Trophoblast cell (in vitro differentiated cells and primary cell): Measurements from ENCODE around the gene C1orf122. TPM values are rescaled to one million over a fixed set of nuclear protein-coding genes. Genes with fewer than 3 reads are reported as not detected.

ENCODE experiments used
- DNase-seq, 2 donors: peaks; one replicate each; pipeline ENCODE4 v3.0.0-alpha.2; 2016
- H2AFZ ChIP-seq: 2 replicates; pipeline ENCODE4 v1.6.1; 2013; ENCODE audit warnings: low read length, moderate library complexity, mild to moderate bottlenecking; ENCODE audit not compliant: insufficient read depth, poor library complexity
- H2AK5ac ChIP-seq: 2 replicates; pipeline ENCODE4 v1.6.1; 2013; ENCODE audit warnings: mild to moderate bottlenecking, low read length
- H2BK120ac ChIP-seq: 2 replicates; pipeline ENCODE4 v1.6.1; 2013; ENCODE audit warnings: low read length, mild to moderate bottlenecking, moderate library complexity; ENCODE audit not compliant: insufficient read depth, poor library complexity
- H2BK12ac ChIP-seq: 2 replicates; pipeline ENCODE4 v1.6.1; 2013; ENCODE audit warnings: mild to moderate bottlenecking, low read length, moderate library complexity
- H2BK5ac ChIP-seq: 2 replicates; pipeline ENCODE4 v1.6.1; 2013; ENCODE audit warnings: low read length, low read depth, moderate library complexity, mild to moderate bottlenecking; ENCODE audit not compliant: poor library complexity
- H3K14ac ChIP-seq: 2 replicates; pipeline ENCODE4 v1.6.1; 2013; ENCODE audit warnings: mild to moderate bottlenecking, low read length
- H3K18ac ChIP-seq: 2 replicates; pipeline ENCODE4 v1.6.1; 2013; ENCODE audit warnings: mild to moderate bottlenecking, low read length
- H3K23ac ChIP-seq: 2 replicates; pipeline ENCODE4 v1.6.1; 2013; ENCODE audit warnings: low read length
- H3K27ac ChIP-seq: 2 replicates; pipeline ENCODE4 v1.5.1; 2013; ENCODE audit warnings: low read depth, mild to moderate bottlenecking, inconsistent platforms, low read length, moderate library complexity
- H3K27me3 ChIP-seq: 2 replicates; pipeline ENCODE4 v1.6.1; 2013; ENCODE audit warnings: inconsistent platforms, mild to moderate bottlenecking, low read length, moderate library complexity; ENCODE audit not compliant: insufficient read depth
- H3K36me3 ChIP-seq, 2 experiments: 1 replicate in 1 of 2; 2 replicates in 1 of 2; pipeline ENCODE4 v1.6.1; 2013; ENCODE audit warnings: low read length in 2 of 2, mild to moderate bottlenecking in 2 of 2, moderate library complexity in 1 of 2; ENCODE audit not compliant: insufficient read depth in 2 of 2, control insufficient read depth in 1 of 2
- H3K4ac ChIP-seq: 2 replicates; pipeline ENCODE4 v1.6.1; 2013; ENCODE audit warnings: low read depth, mild to moderate bottlenecking, low read length, moderate library complexity
- H3K4me1 ChIP-seq, 2 experiments: 1 replicate in 1 of 2; 2 replicates in 1 of 2; pipeline ENCODE4 v1.6.1; 2013; ENCODE audit warnings: low read length in 2 of 2, mild to moderate bottlenecking in 2 of 2, moderate library complexity in 1 of 2; ENCODE audit not compliant: insufficient read depth in 2 of 2, control insufficient read depth in 1 of 2
- H3K4me2 ChIP-seq: 2 replicates; pipeline ENCODE4 v1.6.1; 2013; ENCODE audit warnings: inconsistent platforms, mild to moderate bottlenecking, low read length, moderate library complexity
- H3K4me3 ChIP-seq: 2 replicates; pipeline ENCODE4 v1.5.1; 2013; ENCODE audit warnings: mild to moderate bottlenecking, low read depth, low read length, inconsistent platforms
- H3K79me1 ChIP-seq: one replicate; pipeline ENCODE4 v1.6.1; 2013; ENCODE audit warnings: low read length
- H3K79me2 ChIP-seq: 2 replicates; pipeline ENCODE4 v1.6.1; 2013; ENCODE audit warnings: low read length, mild to moderate bottlenecking; ENCODE audit not compliant: control insufficient read depth, insufficient read depth, poor library complexity
- H3K9ac ChIP-seq: 2 replicates; pipeline ENCODE4 v1.6.1; 2013; ENCODE audit warnings: mild to moderate bottlenecking, low read length
- H3K9me3 ChIP-seq: 2 replicates; pipeline ENCODE4 v1.6.1; 2013; ENCODE audit warnings: low read depth, mild to moderate bottlenecking, control low read depth, inconsistent platforms, low read length; ENCODE audit not compliant: insufficient read depth
- H4K12ac ChIP-seq: 2 replicates; pipeline ENCODE4 v1.6.1; 2013; ENCODE audit warnings: low read depth, mild to moderate bottlenecking, low read length, moderate library complexity
- H4K8ac ChIP-seq: 2 replicates; pipeline ENCODE4 v1.6.1; 2013; ENCODE audit warnings: low read depth, mild to moderate bottlenecking, low read length, moderate library complexity
- H4K91ac ChIP-seq: one replicate; pipeline ENCODE4 v1.6.1; 2013; ENCODE audit warnings: low read depth, mild to moderate bottlenecking, low read length, moderate library complexity
- whole genome bisulfite sequencing: extraction: QIAGEN DNeasy Blood & Tissue Kit; methylation state at CpG from one replicate; pipeline ENCODE4 v1.1.7; 2013; ENCODE audit warnings: missing lambda C conversion rate; ENCODE audit not compliant: insufficient read length, insufficient coverage; ENCODE audit errors: extremely low coverage; 5-methylcytosine and 5-hydroxymethylcytosine counted together
- polyA plus RNA-seq: library from polyadenylated mRNA; stranded (reverse); fragments of 200-250 nt; gene quantifications from 2 replicates; pipeline ENCODE4 v1.2.3, GENCODE V29; 2013

C1orf122 gene
- polyA plus RNA-seq: 56.6 and 58.3 TPM in 2 replicates

GRCh38 chr1:37807555-37808368 is at the start of gene C1orf122, which contains the start of gene YRDC:
C1orf122 (plus strand) TSS chr1:37807790; CDS start chr1:37808405, 615 bp downstream.
YRDC (minus strand) TSS chr1:37808208; CDS start chr1:37808180, 28 bp downstream.
- Histone ChIP-seq H4K91ac (peak within 1 kb of the TSS; percentile 65), H3K23ac (no peak within 1 kb of the TSS), H4K8ac (peak within 1 kb of the TSS; percentile 88), H3K27me3 (no peaks in the 10 kb centered on the region), H3K4me3 (peak within 1 kb of the TSS; percentile 100), H2AK5ac (peak within 1 kb of the TSS; percentile 87), H3K79me2 (peaks cover 12% of the 10 kb centered on the region), H3K18ac (peak within 1 kb of the TSS; percentile 83), H3K9ac (peak within 1 kb of the TSS; percentile 98), H3K79me1 (peaks cover 12% of the 10 kb centered on the region), H3K9me3 (no peaks in the 10 kb centered on the region), H3K4me2 (peak within 1 kb of the TSS; percentile 93), H3K27ac (peak within 1 kb of the TSS; percentile 86), H3K4me1 (peaks cover 8 to 10% of the 10 kb centered on the region in 2 experiments), H4K12ac (peak within 1 kb of the TSS; percentile 80), H3K4ac (peak within 1 kb of the TSS; percentile 71), H2BK5ac (peak within 1 kb of the TSS; percentile 47), H2BK120ac (peak within 1 kb of the TSS; percentile 67), H2BK12ac (no peak within 1 kb of the TSS), H3K36me3 (peaks cover 35 to 41% of the 10 kb centered on the region in 2 experiments), H3K14ac (peak within 1 kb of the TSS; percentile 88), H2AFZ (peak within 1 kb of the TSS; percentile 81)
- DNase-seq: peak; percentile 86 to 88
- WGBS: no CpG with 5 or more reads among the region's 95 CpGs

GRCh38 chr1:37759451-37759850 is 48.1 kb upstream of the C1orf122 start:
- Histone ChIP-seq H2AFZ (no peak overlapping the region), H3K27ac (no peak overlapping the region), H3K4me1 (no peaks in the 10 kb centered on the region), H3K36me3 (no peaks in the 10 kb centered on the region), H2BK120ac (no peak overlapping the region), H3K14ac (no peak overlapping the region), H2BK12ac (no peak overlapping the region), H3K4me2 (no peak overlapping the region), H3K18ac (no peak overlapping the region), H3K27me3 (peaks cover 21% of the 10 kb centered on the region), H4K12ac (no peak overlapping the region), H3K9ac (no peak overlapping the region), H3K9me3 (peaks cover 2% of the 10 kb centered on the region), H4K91ac (no peak overlapping the region), H2BK5ac (no peak overlapping the region), H3K23ac (no peak overlapping the region), H2AK5ac (no peak overlapping the region), H4K8ac (no peak overlapping the region), H3K4me3 (no peak overlapping the region), H3K79me2 (no peaks in the 10 kb centered on the region), H3K4ac (no peak overlapping the region), H3K79me1 (no peaks in the 10 kb centered on the region)
- no peak for DNase-seq
- WGBS: no CpG with 5 or more reads among the region's 2 CpGs

GRCh38 chr1:37761416-37762095 is 46.0 kb upstream of the C1orf122 start:
- Histone ChIP-seq H3K23ac (no peak overlapping the region), H3K27me3 (peaks cover 30% of the 10 kb centered on the region), H3K9me3 (peaks cover 11% of the 10 kb centered on the region), H3K27ac (no peak overlapping the region), H3K79me1 (no peaks in the 10 kb centered on the region), H2AFZ (no peak overlapping the region), H3K36me3 (no peaks in the 10 kb centered on the region), H3K79me2 (no peaks in the 10 kb centered on the region), H2BK12ac (no peak overlapping the region), H3K18ac (no peak overlapping the region), H3K4me3 (no peak overlapping the region), H3K4me1 (no peaks in the 10 kb centered on the region), H2BK5ac (no peak overlapping the region), H4K91ac (no peak overlapping the region), H4K12ac (no peak overlapping the region), H2BK120ac (no peak overlapping the region), H4K8ac (no peak overlapping the region), H3K9ac (no peak overlapping the region), H2AK5ac (no peak overlapping the region), H3K4me2 (no peak overlapping the region), H3K14ac (no peak overlapping the region), H3K4ac (no peak overlapping the region)
- DNase-seq: no peak
- WGBS: no CpG with 5 or more reads among the region's 68 CpGs

- Histone ChIP-seq H2AFZ (no peak overlapping the region), H3K79me1 (no peaks in the 10 kb centered on the region), H3K27ac (no peak overlapping the region), H3K14ac (no peak overlapping the region), H3K27me3 (peaks cover 31% of the 10 kb centered on the region), H3K4me3 (no peak overlapping the region), H3K79me2 (no peaks in the 10 kb centered on the region), H2BK12ac (no peak overlapping the region), H2BK5ac (no peak overlapping the region), H3K9me3 (peaks cover 12% of the 10 kb centered on the region), H3K36me3 (no peaks in the 10 kb centered on the region), H3K23ac (no peak overlapping the region), H3K18ac (no peak overlapping the region), H3K9ac (no peak overlapping the region), H2AK5ac (no peak overlapping the region), H3K4me2 (no peak overlapping the region), H4K12ac (no peak overlapping the region), H4K8ac (no peak overlapping the region), H3K4me1 (no peaks in the 10 kb centered on the region), H4K91ac (no peak overlapping the region), H3K4ac (no peak overlapping the region), H2BK120ac (no peak overlapping the region)
- DNase-seq: no peak
- no CpG with 5 or more reads among the region's 2 CpGs for WGBS
Measured at GRCh38 chr1:37762516-37762915, 45.1 kb upstream of the C1orf122 start.
